ENCODE measurements around the gene OR2V2.

DNA sequence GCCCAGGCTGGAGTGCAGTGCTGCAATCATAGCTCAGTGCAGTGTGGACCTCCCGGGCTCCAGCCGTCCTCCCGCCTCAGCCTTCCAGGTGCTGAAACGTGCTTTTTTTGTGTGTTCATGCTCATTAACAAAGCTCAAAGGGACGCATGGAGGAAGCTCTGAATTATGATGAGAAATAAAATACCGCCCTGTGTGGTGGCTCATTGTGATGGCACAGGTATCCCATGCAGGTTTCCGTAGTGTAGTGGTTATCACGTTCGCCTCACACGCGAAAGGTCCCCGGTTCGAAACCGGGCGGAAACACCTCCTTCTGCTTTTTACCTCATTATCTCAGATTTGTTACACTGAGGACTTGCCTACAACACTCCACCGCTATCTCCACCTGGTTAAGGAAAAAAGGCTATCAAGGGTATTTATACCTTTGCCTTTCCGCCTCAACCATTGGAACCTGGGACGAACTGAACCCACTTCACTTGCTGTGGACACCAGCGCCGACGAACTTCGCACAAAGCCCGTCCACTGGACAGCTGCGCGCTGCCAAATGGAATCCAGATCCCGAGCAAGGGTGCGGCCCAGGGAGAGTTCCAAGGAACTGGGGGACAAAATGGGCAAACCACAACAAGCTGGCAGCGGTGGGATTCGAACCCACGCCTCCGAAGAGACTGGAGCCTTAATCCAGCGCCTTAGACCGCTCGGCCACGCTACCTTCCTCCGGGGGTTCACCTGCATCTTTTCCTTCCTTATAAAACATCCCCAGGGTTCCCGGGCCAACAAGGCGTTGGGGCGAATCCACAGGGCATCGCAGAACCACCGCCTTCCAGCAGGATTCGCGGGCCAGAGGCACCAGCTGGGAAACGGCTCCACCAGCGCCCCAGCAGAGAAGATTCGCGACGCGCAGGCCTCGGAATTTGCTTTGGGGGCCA lies 26.3 kb downstream of the OR2V2 start:
- TF ChIP-seq, protein P1, sequence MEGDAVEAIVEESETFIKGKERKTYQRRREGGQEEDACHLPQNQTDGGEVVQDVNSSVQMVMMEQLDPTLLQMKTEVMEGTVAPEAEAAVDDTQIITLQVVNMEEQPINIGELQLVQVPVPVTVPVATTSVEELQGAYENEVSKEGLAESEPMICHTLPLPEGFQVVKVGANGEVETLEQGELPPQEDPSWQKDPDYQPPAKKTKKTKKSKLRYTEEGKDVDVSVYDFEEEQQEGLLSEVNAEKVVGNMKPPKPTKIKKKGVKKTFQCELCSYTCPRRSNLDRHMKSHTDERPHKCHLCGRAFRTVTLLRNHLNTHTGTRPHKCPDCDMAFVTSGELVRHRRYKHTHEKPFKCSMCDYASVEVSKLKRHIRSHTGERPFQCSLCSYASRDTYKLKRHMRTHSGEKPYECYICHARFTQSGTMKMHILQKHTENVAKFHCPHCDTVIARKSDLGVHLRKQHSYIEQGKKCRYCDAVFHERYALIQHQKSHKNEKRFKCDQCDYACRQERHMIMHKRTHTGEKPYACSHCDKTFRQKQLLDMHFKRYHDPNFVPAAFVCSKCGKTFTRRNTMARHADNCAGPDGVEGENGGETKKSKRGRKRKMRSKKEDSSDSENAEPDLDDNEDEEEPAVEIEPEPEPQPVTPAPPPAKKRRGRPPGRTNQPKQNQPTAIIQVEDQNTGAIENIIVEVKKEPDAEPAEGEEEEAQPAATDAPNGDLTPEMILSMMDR (IDR thresholded peaks at IDR 0.05), result peak; percentile 2
- no peak for TF ChIP-seq EZH2 (IDR thresholded peaks at IDR 0.05; ENCODE audit: borderline replicate concordance, insufficient read depth, low read depth, low read length, poor library complexity, severe bottlenecking)

All from B cell (primary cell).